ENCODE results near the gene PRSS22. TPM values are rescaled to one million over a fixed set of nuclear protein-coding genes. Genes with fewer than 3 reads are reported as not detected.

Gene PRSS22
- total RNA-seq, 1 donor from 2014 or later, result not detected

GRCh38 chr16:2834968-2835367 is 23.0 kb downstream of the PRSS22 start:
- H3K27me3 Mint-ChIP-seq (ENCODE audit: unreplicated experiment), result no peaks in the 10 kb centered on the region
- TF ChIP-seq CTCF (IDR thresholded peaks at IDR 0.05), result no peak
- H3K4me1 Mint-ChIP-seq (ENCODE audit: unreplicated experiment), result peaks cover 14% of the 10 kb centered on the region
- H3K27ac Mint-ChIP-seq (ENCODE audit: unreplicated experiment), result peak overlapping the region; percentile 25
- H3K9me3 Mint-ChIP-seq (ENCODE audit: unreplicated experiment), result no peaks in the 10 kb centered on the region
- H3K4me3 Mint-ChIP-seq (ENCODE audit: unreplicated experiment), result no peak overlapping the region
- H3K36me3 Mint-ChIP-seq (ENCODE audit: unreplicated experiment), result no peaks in the 10 kb centered on the region
- DNase-seq (ENCODE audit: extremely low spot score, unreplicated experiment), result no peak

- Mint-ChIP-seq H3K4me3 (ENCODE audit: unreplicated experiment) (no peak overlapping the region), H3K9me3 (ENCODE audit: unreplicated experiment) (no peaks in the 10 kb centered on the region), H3K27me3 (ENCODE audit: unreplicated experiment) (no peaks in the 10 kb centered on the region), H3K36me3 (ENCODE audit: unreplicated experiment) (no peaks in the 10 kb centered on the region), H3K4me1 (ENCODE audit: unreplicated experiment) (peaks cover 14% of the 10 kb centered on the region), H3K27ac (ENCODE audit: unreplicated experiment) (no peak overlapping the region)
- TF ChIP-seq CTCF (IDR thresholded peaks at IDR 0.05), result no peak
- DNase-seq (ENCODE audit: extremely low spot score, unreplicated experiment), result no peak
Observed at GRCh38 chr16:2833776-2834175, 24.2 kb downstream of the PRSS22 start.

- peaks cover 4% of the 10 kb centered on the region for H3K27me3 Mint-ChIP-seq (ENCODE audit: unreplicated experiment)
- H3K27ac Mint-ChIP-seq (ENCODE audit: unreplicated experiment), result no peak overlapping the region
- no peak for DNase-seq (ENCODE audit: extremely low spot score, unreplicated experiment)
- peaks cover 11% of the 10 kb centered on the region for H3K4me1 Mint-ChIP-seq (ENCODE audit: unreplicated experiment)
- no peak overlapping the region for H3K4me3 Mint-ChIP-seq (ENCODE audit: unreplicated experiment)
- no peaks in the 10 kb centered on the region for H3K36me3 Mint-ChIP-seq (ENCODE audit: unreplicated experiment)
- no peak for TF ChIP-seq CTCF (IDR thresholded peaks at IDR 0.05)
- no peaks in the 10 kb centered on the region for H3K9me3 Mint-ChIP-seq (ENCODE audit: unreplicated experiment)
Observed at GRCh38 chr16:2831203-2831602, 26.8 kb downstream of the PRSS22 start.

GRCh38 chr16:2830355-2830695 is 27.6 kb downstream of the PRSS22 start:
- Mint-ChIP-seq H3K27ac (ENCODE audit: unreplicated experiment) (no peak overlapping the region), H3K9me3 (ENCODE audit: unreplicated experiment) (no peaks in the 10 kb centered on the region), H3K4me1 (ENCODE audit: unreplicated experiment) (peaks cover 3% of the 10 kb centered on the region), H3K4me3 (ENCODE audit: unreplicated experiment) (no peak overlapping the region), H3K36me3 (ENCODE audit: unreplicated experiment) (no peaks in the 10 kb centered on the region), H3K27me3 (ENCODE audit: unreplicated experiment) (peaks cover 4% of the 10 kb centered on the region)
- no peak for DNase-seq (ENCODE audit: extremely low spot score, unreplicated experiment)
- no peak for TF ChIP-seq CTCF (IDR thresholded peaks at IDR 0.05)

- no peak within 1 kb of the TSS for H3K27ac Mint-ChIP-seq (ENCODE audit: unreplicated experiment)
- peaks cover 2% of the 10 kb centered on the region for H3K4me1 Mint-ChIP-seq (ENCODE audit: unreplicated experiment)
- H3K9me3 Mint-ChIP-seq (ENCODE audit: unreplicated experiment), result no peaks in the 10 kb centered on the region
- no peak for TF ChIP-seq CTCF (IDR thresholded peaks at IDR 0.05)
- DNase-seq (ENCODE audit: extremely low spot score, unreplicated experiment), result no peak
- H3K27me3 Mint-ChIP-seq (ENCODE audit: unreplicated experiment), result peaks cover 6% of the 10 kb centered on the region
- no peak within 1 kb of the TSS for H3K4me3 Mint-ChIP-seq (ENCODE audit: unreplicated experiment)
- no peaks in the 10 kb centered on the region for H3K36me3 Mint-ChIP-seq (ENCODE audit: unreplicated experiment)
Observed at GRCh38 chr16:2829501-2830354, 28.2 kb downstream of the PRSS22 start, which contains the start of gene ZG16B. Gene ZG16B (plus strand): TSS chr16:2830303. CDS start chr16:2830442, 139 bp downstream.

All from osteocyte (in vitro differentiated cells).